Mammary epithelial cell (primary cell): ENCODE measurements around the gene RPS6KA5.

Source experiments
- EZH2 ChIP-seq: IDR thresholded peaks from 2 replicates; pipeline ENCODE4 v1.6.1; 2012; ENCODE audit warnings: low read length, inconsistent platforms, borderline replicate concordance
- TF ChIP-seq, protein P1 (sequence below), 2 donors: IDR thresholded peaks in 1 of 2; conservative IDR thresholded peaks in 1 of 2; 2 replicates each; pipeline ENCODE4 v1.5.1; 2011 to 2012; ENCODE audit warnings: inconsistent platforms in 2 of 2, low read length in 2 of 2, mild to moderate bottlenecking in 2 of 2, control low read depth in 1 of 2, low read depth in 1 of 2; ENCODE audit not compliant: insufficient read depth in 1 of 2; ENCODE audit errors: extremely low read depth in 1 of 2

DNA sequence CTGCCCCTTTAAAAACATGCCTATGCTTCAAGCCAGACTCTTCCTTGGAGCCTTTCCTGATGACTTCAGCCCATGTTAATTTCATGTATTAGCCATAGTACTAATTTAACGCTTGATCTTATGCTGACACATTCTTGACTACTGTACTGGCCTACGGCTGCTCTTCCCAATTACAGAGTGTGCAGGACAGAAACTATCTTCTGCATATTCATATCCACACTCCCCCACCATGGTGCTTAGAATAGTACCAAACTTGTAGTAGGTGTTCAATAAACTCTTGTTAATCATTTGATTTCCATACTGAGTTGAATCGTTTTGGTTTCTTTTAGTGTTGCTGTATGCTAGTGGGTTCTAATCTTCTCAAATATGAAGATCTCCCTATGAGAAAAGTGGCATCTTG lies 31.6 kb upstream of the RPS6KA5 start:
- TF ChIP-seq, protein P1, sequence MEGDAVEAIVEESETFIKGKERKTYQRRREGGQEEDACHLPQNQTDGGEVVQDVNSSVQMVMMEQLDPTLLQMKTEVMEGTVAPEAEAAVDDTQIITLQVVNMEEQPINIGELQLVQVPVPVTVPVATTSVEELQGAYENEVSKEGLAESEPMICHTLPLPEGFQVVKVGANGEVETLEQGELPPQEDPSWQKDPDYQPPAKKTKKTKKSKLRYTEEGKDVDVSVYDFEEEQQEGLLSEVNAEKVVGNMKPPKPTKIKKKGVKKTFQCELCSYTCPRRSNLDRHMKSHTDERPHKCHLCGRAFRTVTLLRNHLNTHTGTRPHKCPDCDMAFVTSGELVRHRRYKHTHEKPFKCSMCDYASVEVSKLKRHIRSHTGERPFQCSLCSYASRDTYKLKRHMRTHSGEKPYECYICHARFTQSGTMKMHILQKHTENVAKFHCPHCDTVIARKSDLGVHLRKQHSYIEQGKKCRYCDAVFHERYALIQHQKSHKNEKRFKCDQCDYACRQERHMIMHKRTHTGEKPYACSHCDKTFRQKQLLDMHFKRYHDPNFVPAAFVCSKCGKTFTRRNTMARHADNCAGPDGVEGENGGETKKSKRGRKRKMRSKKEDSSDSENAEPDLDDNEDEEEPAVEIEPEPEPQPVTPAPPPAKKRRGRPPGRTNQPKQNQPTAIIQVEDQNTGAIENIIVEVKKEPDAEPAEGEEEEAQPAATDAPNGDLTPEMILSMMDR (conservative IDR thresholded peaks at IDR 0.05 in 1 of 2, IDR thresholded peaks at IDR 0.05 in 1 of 2; ENCODE audit: extremely low read depth in 1 of 2, insufficient read depth in 1 of 2, low read depth in 1 of 2, low read length in 2 of 2), result no peak
- no peak for TF ChIP-seq EZH2
